CD4-positive, alpha-beta T cell (primary cell): ENCODE data around the gene MAP2K4. TPM values are rescaled to one million over a fixed set of nuclear protein-coding genes. Genes with fewer than 3 reads are reported as not detected.

Experiments
- ATAC-seq: fragments of 200-7000 bp; cut with Tn5 transposase; one replicate; pipeline ENCODE4 v1.10.0; 2022; ENCODE audit warnings: mild to moderate bottlenecking; ENCODE audit not compliant: poor library complexity
- CTCF ChIA-PET: fragments of 350-600 bp; sonication (Branson Sonifier 250); formaldehyde crosslinking; loops from one replicate; lab custom pipeline; 2021; ENCODE audit warnings: antibody characterized with exemption, inconsistent platforms; lab: Charles Lee
- POLR2A ChIA-PET: fragments of 350-600 bp; sonication (Branson Sonifier 250); formaldehyde crosslinking; loops from one replicate; lab custom pipeline; 2021; ENCODE audit warnings: antibody characterized with exemption, inconsistent platforms; lab: Charles Lee
- DNase-seq, 14 experiments: peaks; one replicate each; pipeline ENCODE4 v3.0.0-alpha.2; 2013 to 2020; ENCODE audit warnings: mixed read lengths in 2 of 14
- H3K27ac ChIP-seq, 2 donors: one replicate each; pipeline versions ENCODE4 v1.5.1 to v1.7.0; 2013; ENCODE audit warnings: low read length in 2 of 2, low read depth in 1 of 2, mild to moderate bottlenecking in 1 of 2
- H3K27me3 ChIP-seq, 2 experiments: 1 replicate in 1 of 2; 2 replicates in 1 of 2; pipeline versions ENCODE4 v1.6.1 to v1.7.0; 2013; ENCODE audit warnings: low read length in 2 of 2, control low read depth in 1 of 2, mild to moderate bottlenecking in 1 of 2, moderate library complexity in 1 of 2; ENCODE audit not compliant: insufficient read depth in 2 of 2, control insufficient read depth in 1 of 2
- H3K36me3 ChIP-seq: one replicate; pipeline ENCODE4 v1.6.1; 2013; ENCODE audit warnings: low read length, control low read depth; ENCODE audit not compliant: insufficient read depth
- H3K4me1 ChIP-seq: one replicate; pipeline ENCODE4 v1.6.1; 2013; ENCODE audit warnings: low read length, control low read depth; ENCODE audit not compliant: insufficient read depth
- H3K4me3 ChIP-seq: one replicate; pipeline ENCODE4 v1.5.1; 2013; ENCODE audit warnings: mild to moderate bottlenecking, low read length, moderate library complexity
- H3K9me3 ChIP-seq, 2 experiments: 1 replicate in 1 of 2; 2 replicates in 1 of 2; pipeline versions ENCODE4 v1.6.1 to v1.7.0; 2013; ENCODE audit warnings: low read length in 2 of 2, mild to moderate bottlenecking in 2 of 2, control low read depth in 1 of 2, moderate library complexity in 1 of 2; ENCODE audit not compliant: control insufficient read depth in 1 of 2, insufficient read depth in 1 of 2
- H3K27ac Mint-ChIP-seq: one replicate; pipeline ENCODE4 v1.8.0; 2020; ENCODE audit warnings: mixed read lengths
- H3K27me3 Mint-ChIP-seq: one replicate; pipeline ENCODE4 v1.8.0; 2021; ENCODE audit warnings: mixed read lengths
- H3K36me3 Mint-ChIP-seq: one replicate; pipeline ENCODE4 v1.8.0; 2021; ENCODE audit warnings: low read depth, mixed read lengths
- H3K4me1 Mint-ChIP-seq: one replicate; pipeline ENCODE4 v1.8.0; 2021; ENCODE audit warnings: low read depth, mixed read lengths
- H3K4me3 Mint-ChIP-seq: one replicate; pipeline ENCODE4 v1.8.0; 2020; ENCODE audit warnings: mild to moderate bottlenecking, mixed read lengths
- H3K9me3 Mint-ChIP-seq: one replicate; pipeline ENCODE4 v1.8.0; 2020; ENCODE audit warnings: mixed read lengths
- intact Hi-C, 2 experiments: fragments of 100-400 bp; cut with DNase I in 1 of 2; cut with micrococcal nuclease in 1 of 2; formaldehyde crosslinking; loops; one replicate each; pipeline versions ENCODE4 v1.15.1 to v1.9.0; 2023 to 2025; cut with DNase I, micrococcal nuclease
- total RNA-seq, 174 experiments: library from RNA in 2 of 174; stranded (reverse) in 2 of 174; gene quantifications; one replicate each; pipeline ENCODE4 v1.2.3 and lab custom pipeline; 2021 to 2026
- TF ChIP-seq, protein P1 (sequence below): fragments of 200-600 bp; IDR thresholded peaks from one replicate; pipeline ENCODE4 v1.8.0; 2022; ENCODE audit warnings: antibody characterized with exemption, mild to moderate bottlenecking

Gene MAP2K4
- total RNA-seq, 2 experiments from 2014 or later: 22.4 to 22.6 TPM

DNA sequence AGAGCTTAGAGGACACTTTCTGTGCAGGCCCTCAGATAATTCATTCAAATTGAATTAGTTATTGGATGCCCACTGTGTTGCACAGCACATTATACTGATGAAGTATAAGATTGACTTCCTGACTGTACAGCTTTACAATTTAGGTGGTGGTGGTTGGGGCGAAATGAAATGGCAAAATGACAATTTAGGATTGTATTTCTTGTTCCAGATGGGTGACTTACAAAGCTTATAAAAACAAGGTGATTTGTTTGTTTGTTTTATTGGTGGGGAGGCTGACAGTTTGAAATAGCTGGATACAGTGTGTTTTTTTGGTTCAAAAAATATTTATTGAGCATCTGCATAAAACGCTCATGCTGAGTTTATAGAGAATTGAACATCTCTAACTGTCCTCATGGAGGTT, 1.6 kb downstream of the MAP2K4 start:
- Mint-ChIP-seq H3K27me3 (peaks cover 6% of the 10 kb centered on the region), H3K4me3 (peak overlapping the region; percentile 91), H3K4me1 (peaks cover 68% of the 10 kb centered on the region), H3K27ac (peak overlapping the region; percentile 77), H3K36me3 (peaks cover 8% of the 10 kb centered on the region), H3K9me3 (no peaks in the 10 kb centered on the region)
- H3K9me3 ChIP-seq: no peaks in the 10 kb centered on the region
- no peaks in the 10 kb centered on the region for H3K36me3 ChIP-seq
- ChIA-PET CTCF (interaction anchor here (3.8 kb wide), 1 partner anchor 26 kb away, joined by 21 read pairs; the partner anchor contains the start of gene ZNF18), POLR2A (interaction anchor here (1.1 to 11.4 kb wide), 2 partner anchors 24 to 25 kb away, joined by 3 to 389 read pairs; partner anchors contain the start of gene ZNF18)
- H3K27me3 ChIP-seq: no peaks in the 10 kb centered on the region
- intact Hi-C loops: loop anchor here in 1 of 2 experiments (5.0 kb wide), 1 partner anchor 1325 kb away; the partner anchor contains the start of genes ADPRM and SCO1
- DNase-seq (no peak), ATAC-seq (no peak)
- peaks cover 13% of the 10 kb centered on the region for H3K4me1 ChIP-seq
- H3K4me3 ChIP-seq: no peak overlapping the region
- no peak overlapping the region for H3K27ac ChIP-seq
- TF ChIP-seq, protein P1, sequence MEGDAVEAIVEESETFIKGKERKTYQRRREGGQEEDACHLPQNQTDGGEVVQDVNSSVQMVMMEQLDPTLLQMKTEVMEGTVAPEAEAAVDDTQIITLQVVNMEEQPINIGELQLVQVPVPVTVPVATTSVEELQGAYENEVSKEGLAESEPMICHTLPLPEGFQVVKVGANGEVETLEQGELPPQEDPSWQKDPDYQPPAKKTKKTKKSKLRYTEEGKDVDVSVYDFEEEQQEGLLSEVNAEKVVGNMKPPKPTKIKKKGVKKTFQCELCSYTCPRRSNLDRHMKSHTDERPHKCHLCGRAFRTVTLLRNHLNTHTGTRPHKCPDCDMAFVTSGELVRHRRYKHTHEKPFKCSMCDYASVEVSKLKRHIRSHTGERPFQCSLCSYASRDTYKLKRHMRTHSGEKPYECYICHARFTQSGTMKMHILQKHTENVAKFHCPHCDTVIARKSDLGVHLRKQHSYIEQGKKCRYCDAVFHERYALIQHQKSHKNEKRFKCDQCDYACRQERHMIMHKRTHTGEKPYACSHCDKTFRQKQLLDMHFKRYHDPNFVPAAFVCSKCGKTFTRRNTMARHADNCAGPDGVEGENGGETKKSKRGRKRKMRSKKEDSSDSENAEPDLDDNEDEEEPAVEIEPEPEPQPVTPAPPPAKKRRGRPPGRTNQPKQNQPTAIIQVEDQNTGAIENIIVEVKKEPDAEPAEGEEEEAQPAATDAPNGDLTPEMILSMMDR: no peak

DNA sequence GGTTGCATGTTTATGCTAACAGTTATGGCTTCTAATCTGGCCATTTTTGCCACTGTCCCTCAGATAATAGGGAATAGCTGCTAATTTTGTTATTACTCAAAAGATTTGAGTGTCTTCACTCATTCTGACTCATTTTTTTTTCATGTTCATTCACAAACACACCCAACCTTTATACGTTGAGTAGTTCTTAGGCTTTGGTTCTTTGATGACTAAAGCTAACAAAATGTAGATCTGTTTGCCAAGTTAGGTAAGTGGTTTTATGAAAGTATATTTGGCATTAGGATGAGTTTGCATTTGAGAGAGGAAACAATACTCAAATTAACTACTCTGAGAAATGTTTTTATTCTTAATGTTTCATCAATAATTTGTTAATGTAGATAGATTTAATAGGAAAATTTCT, 3.6 kb downstream of the MAP2K4 start:
- H3K36me3 ChIP-seq: no peaks in the 10 kb centered on the region
- Mint-ChIP-seq H3K36me3 (peaks cover 9% of the 10 kb centered on the region), H3K27ac (no peak overlapping the region), H3K4me1 (peaks cover 89% of the 10 kb centered on the region), H3K4me3 (no peak overlapping the region), H3K9me3 (no peaks in the 10 kb centered on the region), H3K27me3 (no peaks in the 10 kb centered on the region)
- intact Hi-C loops: loop anchor here in 1 of 2 experiments (5.0 kb wide), 1 partner anchor 1327 kb away; the partner anchor contains the start of genes ADPRM and SCO1
- TF ChIP-seq, protein P1: no peak
- ChIA-PET POLR2A (interaction anchor here (0.5 to 11.4 kb wide), 2 partner anchors 17 to 26 kb away, joined by 3 to 389 read pairs; partner anchors contain the start of gene ZNF18), CTCF (no interaction called here)
- peaks cover 16% of the 10 kb centered on the region for H3K4me1 ChIP-seq
- DNase-seq: no peak
- no peaks in the 10 kb centered on the region for H3K27me3 ChIP-seq
- no peak for ATAC-seq
- no peaks in the 10 kb centered on the region for H3K9me3 ChIP-seq
- no peak overlapping the region for H3K4me3 ChIP-seq
- no peak overlapping the region for H3K27ac ChIP-seq

DNA sequence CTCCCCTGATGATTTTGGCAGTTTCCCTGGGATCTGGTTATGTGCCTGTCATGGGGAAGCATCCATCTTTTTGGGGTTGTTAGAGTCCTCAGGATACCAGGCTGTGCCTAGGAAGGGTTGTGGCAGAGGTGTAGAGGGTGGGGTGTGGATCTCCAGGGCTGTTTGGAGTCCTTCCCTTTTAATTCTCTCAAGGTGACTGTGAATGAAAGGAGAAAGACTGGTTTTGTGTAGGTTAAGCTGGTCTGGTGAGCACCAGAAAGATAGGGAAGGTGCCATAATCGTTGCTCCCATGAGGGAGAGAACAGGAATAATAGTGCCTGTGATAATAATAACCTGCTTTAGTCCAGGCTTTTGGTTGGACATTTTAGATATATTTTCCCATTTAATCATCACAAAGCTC, 7.0 kb downstream of the MAP2K4 start:
- POLR2A ChIA-PET: interaction anchor here (11.4 kb wide), 1 partner anchor 29 kb away, joined by 389 read pairs; the partner anchor contains the start of gene ZNF18

More for the DNA sequence above, 7.0 kb downstream of the MAP2K4 start:
- ATAC-seq: no peak
- H3K27ac ChIP-seq: no peak overlapping the region
- no peaks in the 10 kb centered on the region for H3K36me3 ChIP-seq
- no peaks in the 10 kb centered on the region for H3K9me3 Mint-ChIP-seq
- peak overlapping the region; percentile 17 for H3K4me3 Mint-ChIP-seq
- peaks cover 91% of the 10 kb centered on the region for H3K4me1 Mint-ChIP-seq
- no peak overlapping the region for H3K4me3 ChIP-seq
- TF ChIP-seq, protein P1: no peak
- DNase-seq: no peak
- CTCF ChIA-PET: no interaction called here
- intact Hi-C loops: no loop called here
- H3K27me3 Mint-ChIP-seq: no peaks in the 10 kb centered on the region
- H3K27ac Mint-ChIP-seq: no peak overlapping the region
- peaks cover 5% of the 10 kb centered on the region for H3K36me3 Mint-ChIP-seq
- no peaks in the 10 kb centered on the region for H3K9me3 ChIP-seq
- H3K27me3 ChIP-seq: no peaks in the 10 kb centered on the region
- H3K4me1 ChIP-seq: peaks cover 6% of the 10 kb centered on the region
